ENCODE results near the gene RPP25.

The RPP25 gene

DNA sequence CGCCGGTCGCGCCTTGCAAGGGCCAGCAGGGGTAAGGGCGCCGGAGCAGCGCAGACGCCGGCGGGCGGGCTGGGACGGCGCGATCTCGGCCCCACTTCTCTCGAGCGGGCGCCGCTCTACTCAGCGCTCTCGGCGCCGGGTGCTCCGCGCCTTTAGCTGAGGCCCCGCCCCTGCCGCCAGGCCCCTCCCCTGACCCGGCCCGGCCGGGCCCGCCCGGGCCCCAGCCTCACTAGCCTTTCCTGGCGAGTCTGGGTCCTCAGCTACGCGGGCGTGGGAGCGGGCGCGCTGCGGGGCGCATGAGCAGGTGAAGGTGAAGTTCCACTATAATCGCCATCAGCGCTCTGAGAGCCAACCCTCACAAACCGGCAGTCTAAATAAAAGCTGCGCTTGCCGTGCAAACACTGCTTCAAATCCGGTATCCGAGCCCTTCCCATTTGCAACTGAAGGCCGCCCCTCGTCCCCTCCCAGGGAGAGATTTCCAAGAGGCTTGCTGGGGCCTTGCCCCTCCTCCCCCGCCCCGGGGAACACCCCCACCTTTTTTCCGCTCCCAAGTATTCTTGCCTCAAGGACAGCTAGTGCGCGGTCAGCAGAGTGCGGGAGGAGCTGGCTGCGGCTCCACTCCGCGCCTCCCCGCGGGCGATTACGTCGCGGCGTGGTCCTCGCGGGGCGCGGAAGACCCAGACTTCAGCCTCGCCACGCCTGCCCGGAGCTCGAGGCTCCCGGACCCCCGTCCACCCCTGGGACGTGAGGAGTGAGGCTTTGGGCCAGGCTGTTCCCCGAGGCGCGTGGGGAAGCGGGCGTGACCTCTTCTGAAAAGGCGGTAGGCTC is at the start of gene RPP25:
RPP25 (minus strand) TSS at position 125 of the 828 bp plus-strand sequence. CDS start 189 bp downstream, outside the sequence.
- peak; percentile 55 to 76 for DNase-seq (ENCODE audit: low read depth in 2 of 2)

GRCh38 chr15:75002398-75002797 is 45.8 kb upstream of the RPP25 start:
- no peak for DNase-seq (ENCODE audit: low read depth in 2 of 2)

DNA sequence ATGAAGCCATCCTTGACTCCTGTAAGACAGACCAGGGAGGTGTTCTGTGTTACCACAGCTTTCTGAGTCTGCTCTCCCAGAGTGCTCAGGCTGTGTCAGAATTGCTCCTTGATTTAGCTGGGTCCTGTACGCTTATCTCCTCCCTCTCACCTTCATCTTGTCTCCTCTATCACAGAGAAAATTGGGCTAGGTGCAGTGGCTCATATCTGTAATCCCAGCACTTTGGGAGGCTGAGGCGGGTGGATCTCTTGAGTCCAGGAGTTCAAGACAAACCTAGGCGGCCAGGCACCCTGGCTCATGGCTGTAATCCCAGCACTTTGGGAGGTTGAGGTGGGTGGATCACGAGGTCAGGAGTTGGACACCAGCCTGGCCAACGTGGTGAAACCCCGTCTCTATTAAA is 44.7 kb upstream of the RPP25 start:
- no peak for DNase-seq (ENCODE audit: low read depth in 2 of 2)

DNA sequence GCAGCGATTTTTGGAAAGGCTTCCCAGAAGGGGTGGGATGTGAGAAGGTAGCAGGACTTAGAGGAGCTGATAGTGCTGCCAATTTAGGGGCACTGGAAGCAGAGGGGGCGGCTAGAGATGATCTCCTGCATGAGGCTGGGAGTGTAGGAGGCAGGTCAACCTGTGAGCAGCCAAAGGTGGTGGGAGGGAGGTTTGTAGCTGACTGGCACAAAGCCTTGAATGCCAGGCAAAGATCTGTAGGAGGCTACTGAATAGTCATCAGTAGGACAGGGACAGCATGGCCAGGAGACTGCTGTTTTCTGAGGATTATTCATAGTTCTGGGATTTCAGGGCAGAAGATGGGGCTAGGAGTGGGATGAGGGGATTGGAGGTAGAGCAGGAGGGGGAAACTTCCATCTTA is 41.0 kb upstream of the RPP25 start:
- no peak for DNase-seq (ENCODE audit: low read depth in 2 of 2)

DNA sequence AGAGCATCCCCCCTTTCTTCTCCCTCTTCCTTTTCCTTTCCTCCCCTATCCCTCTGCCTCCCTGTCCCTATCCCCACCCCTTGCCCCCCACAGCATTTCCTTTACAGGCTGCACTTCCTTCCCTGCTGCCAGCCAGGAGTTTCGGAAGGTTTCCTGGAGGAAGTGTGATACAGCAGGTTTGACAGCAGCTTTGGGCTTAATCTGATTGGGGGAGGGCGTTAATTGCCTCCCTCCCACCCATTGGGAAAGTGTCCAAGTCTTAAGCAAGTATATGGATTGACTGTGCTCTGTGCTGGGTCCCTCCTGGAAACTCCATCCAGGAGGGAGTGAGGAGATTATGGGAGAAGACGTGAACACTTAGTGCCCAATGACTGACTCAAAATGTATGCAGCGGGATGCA is 40.6 kb upstream of the RPP25 start:
- no peak for DNase-seq (ENCODE audit: low read depth in 2 of 2)

DNA sequence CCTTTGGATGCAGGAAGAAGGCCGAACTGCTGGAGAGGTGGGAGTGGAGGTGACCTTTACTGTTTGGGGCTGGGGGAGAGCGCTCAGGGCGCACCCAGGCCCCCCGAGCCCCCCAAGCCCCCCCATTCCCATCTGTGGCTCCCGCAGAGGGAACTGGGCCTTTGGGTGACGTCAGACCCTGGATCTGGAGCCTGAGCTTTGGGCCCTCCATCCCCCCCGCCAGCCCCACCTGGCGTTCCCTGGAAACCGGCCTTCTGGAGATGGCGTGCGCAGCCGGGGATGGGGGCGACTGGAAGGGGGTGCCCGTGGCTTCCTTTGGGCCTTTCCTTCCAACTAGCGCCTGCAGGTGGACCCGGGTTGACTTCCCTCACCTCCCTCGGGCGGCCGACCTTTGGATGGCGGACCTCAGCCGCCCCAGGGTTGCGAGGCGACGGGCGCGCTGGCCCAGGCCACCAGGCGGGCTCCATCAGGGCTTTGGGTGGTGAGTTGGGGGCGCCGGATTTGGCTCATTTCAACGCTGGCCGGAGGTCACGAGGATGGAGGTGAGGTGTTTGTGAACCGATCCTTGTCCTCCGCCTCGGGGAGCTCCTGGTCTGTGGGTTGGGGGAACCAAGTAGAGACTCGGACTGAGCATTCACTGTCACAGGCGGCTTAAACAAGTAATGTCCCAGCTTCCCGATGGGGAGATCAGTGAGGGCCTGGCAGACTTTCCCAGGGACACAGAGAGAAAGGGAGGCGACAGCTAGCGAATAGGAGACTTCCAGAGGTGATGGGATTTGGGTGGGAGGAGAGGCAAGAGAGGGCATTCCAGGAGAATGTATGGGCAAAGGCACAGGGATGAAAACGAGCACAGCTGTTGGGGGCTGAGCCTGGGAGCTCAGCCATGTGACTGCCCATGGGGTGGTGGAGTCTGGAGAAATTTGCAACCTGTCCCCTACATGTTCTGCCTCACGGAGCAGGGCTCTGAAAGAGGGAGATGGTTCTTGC is 39.5 kb upstream of the RPP25 start:
- no peak for DNase-seq (ENCODE audit: low read depth in 2 of 2)

- DNase-seq (ENCODE audit: low read depth in 2 of 2): peak; percentile 90 to 93
Measured at GRCh38 chr15:74995182-74995778, 38.7 kb upstream of the RPP25 start, which contains the start of gene SCAMP5. TSS of gene SCAMP5 (plus strand) at chr15:74995563. CDS start at chr15:75011840, 16,277 bp downstream.

DNA sequence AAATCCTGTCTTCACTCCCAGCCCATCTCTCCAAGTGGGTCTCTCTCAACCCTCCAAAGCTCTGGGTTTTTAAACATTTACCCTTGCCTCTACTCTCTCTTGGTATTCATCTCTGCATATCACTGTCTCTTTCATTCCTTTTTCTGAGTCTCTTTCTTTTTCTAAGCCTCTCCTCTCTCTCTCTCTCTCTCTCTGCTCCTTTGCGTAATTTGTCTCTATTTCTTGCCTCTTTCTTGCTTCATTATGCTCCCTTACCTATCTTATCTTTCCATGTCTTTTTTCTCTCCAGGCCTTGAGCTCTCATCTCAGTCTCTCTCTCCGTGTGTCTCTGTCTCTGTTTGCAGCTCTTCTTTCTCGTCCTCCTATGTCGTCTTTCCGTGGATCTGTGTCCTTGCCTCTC is 38.1 kb upstream of the RPP25 start:
- DNase-seq (ENCODE audit: low read depth in 2 of 2): no peak

DNA sequence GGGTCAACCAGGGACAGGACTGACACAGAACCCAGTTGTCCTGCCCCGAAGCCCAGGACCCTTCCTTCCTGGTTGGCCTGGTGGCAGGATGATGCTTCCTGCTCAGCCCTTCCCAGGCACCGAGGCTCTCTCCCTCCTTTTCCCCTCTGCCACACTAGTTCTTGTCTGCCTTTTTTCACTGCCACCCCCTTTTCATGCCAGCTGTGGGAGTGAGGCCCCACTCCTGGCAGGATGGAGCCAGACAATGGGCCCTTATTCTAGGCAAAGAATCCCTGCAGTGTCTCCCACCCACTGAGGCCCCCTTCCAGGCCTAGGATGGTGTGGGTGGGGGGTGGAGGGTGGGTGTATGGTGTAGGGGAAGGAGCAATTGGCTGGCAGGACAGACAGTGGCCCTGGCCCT is 37.7 kb upstream of the RPP25 start:
- DNase-seq (ENCODE audit: low read depth in 2 of 2): no peak

- DNase-seq (ENCODE audit: low read depth in 2 of 2): no peak
Measured at GRCh38 chr15:74992619-74993018, 36.0 kb upstream of the RPP25 start.

DNA sequence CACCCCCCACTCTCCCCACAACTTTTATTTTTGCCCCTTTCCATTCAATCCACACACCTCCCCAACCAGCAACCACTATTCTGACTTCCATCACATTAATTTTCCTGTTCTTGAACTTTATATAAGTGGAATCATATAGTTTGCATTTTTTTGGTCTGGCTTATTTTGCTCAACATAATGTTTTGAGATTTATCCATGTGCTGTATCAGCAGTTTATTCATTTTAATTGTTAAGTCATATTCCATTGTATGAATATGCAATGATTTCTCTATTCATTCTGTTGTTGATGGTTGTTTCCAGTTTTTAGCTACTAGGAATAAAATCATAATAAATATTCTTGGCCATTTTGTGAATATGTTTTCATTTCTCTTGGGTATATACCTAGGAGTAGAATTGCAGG is 33.0 kb upstream of the RPP25 start:
- DNase-seq (ENCODE audit: low read depth in 2 of 2): no peak

DNA sequence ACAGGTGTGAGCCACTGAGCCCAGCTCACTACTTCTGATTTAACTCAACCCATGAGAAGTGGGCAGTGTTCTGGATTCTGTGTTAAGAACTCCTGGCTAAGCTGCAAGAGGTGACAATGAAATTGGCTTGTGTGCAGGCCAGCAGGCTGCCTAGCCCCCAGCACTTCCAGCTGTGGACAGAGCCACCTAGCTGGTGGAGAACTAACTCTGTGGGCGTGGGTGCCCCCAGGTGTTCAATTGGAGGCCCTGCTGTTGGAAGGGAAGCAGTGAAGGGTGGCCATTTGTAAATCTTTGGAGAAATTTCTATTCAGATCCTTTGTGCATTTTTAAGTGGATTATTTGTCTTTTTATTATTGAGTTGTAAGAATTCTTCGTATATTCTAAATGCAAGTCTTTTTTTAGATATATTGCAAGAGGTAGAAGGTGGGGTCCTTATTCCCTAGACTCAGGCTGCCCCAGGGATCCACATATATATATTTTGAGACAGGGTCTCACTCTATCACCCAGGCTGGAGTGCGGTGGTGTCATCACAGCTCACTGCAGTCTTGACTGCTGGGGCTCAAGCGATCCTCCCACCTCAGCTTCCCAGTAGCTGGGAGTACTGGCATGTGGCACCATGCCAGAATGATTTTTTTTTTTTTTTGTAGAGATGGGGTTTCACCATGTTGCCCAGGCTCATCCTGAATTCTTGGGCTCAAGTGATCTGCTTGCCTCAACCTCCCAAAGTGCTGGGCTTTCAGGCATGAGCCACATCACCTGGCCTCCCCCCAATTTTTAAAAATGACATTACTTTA is 31.6 kb upstream of the RPP25 start:
- peak in 1 of 2 donors; percentile 35 for DNase-seq (ENCODE audit: low read depth in 2 of 2)

DNA sequence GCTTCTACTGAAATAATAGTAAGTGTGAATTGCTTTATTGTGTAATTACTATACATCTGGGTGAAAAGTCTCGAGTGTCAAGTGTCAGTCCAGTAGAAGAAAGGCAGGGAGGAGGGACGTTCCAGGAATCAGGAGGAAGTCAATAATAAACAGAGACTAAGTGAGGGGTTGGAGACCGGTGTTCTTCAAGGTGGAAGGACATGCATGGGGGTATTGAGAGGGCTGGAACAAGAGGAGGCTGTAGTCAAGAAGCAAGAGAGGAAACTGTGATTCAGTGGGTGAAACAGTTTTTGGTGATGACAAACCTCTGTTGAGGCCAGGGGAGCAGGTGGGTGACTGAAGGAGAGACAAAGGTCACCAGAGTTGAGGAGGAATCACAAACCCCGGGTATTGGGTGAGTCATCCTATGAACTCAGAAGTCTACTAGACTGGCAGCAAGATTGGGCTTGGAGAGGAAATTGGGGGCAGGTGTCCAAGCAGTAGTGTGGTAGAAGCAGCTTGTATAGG is 27.2 kb upstream of the RPP25 start:
- DNase-seq (ENCODE audit: low read depth in 2 of 2): peak; percentile 63

DNA sequence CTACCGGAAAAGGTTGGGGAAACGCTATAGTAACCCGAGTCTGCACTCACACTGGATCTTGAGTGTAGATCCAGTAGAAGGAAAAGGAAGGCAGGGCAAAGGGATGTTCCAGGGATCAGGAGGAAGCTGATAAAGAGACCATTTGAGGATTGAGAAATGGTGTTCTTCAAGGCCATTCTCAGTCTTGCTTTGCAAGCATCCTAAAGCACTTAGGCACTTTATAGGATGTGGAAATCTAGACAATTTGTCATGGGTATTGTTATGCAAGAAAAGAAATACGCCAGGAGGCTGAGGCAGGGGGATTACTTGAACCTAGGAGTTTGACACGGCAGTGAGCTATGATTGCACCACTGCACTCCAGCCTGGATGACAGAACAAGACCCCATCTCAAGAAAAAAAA is 25.6 kb upstream of the RPP25 start:
- DNase-seq (ENCODE audit: low read depth in 2 of 2): no peak

DNA sequence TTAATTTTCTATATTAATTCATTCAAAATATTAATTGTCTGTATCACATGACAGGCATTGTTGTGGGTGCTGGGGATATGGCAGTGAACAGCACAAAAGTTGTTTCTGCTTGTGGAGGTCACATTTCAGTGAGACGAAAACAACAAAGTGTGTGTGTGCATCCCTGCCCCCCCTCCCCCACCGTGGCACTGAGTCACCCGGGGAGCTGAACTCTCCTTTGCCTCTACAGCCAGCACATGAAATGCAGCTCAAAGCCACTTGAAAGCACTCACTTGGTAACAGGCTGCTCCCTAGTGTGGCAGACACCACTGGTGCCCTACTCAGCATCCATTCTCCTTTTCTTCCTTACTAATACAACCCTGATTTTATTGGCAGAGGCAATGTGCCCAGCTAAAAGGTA is 21.9 kb upstream of the RPP25 start:
- DNase-seq (ENCODE audit: low read depth in 2 of 2): peak in 1 of 2 donors; percentile 56

GRCh38 chr15:74978077-74978476 is 21.5 kb upstream of the RPP25 start:
- DNase-seq (ENCODE audit: low read depth in 2 of 2): no peak

DNA sequence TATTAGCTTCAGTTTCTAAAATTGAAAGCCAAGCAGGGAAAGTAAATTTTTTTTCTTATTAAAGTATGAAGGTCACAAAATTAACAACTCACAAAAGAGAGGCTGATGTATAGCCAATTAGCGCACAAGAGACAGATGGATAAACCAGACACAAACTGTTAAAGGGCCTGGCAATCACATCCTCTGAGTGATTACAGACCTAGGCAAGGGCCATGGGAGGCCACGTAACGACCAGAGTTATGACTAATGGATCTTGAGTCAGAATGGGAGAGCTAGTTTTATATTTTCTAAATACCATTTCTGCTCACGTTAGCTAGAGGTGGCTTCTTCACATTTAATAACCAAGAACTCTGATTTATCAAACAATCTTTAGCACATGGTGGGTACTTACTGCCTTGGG is 21.0 kb upstream of the RPP25 start:
- DNase-seq (ENCODE audit: low read depth in 2 of 2): no peak

DNA sequence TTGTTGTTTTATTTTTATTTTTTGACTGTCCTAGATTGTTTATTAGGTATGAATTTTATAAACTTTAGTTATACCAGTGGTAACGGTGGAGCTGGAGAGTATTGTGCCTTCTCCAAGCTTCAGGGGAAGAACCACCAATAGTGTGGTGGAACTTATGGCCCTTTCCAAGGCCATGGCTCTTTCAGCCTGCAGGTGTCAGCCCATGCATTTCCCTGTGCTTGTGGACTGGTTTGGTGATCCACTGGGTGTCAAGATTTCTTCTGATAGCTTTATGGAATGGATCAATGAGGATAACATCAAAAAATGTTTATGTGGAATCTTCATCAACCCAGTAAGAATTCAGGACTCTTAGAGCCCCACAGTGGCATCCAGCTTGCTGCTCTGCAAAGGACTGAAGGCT is 19.6 kb upstream of the RPP25 start:
- no peak for DNase-seq (ENCODE audit: low read depth in 2 of 2)

DNA sequence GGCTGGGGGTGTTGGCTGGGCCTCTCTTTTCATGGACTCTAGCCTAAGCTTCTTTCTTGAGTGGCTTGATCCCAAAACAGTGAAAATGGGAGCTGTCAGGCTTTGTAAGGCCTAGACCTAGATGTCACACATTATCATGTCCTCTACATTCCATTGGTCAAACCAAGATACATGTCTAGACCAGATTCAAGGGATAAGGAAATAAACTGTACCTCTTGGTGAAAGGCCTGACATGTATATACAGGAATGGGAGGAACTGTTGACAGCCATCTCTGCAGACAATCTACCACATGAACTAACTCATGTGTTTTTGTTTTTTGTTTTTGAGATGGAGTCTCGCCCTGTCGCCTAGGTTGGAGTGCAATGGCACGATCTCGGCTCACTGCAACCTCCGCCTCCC is 11.1 kb upstream of the RPP25 start:
- no peak for DNase-seq (ENCODE audit: low read depth in 2 of 2)

- no peak for DNase-seq (ENCODE audit: low read depth in 2 of 2)
Measured at GRCh38 chr15:74964794-74965193, 8.2 kb upstream of the RPP25 start.

- no peak for DNase-seq (ENCODE audit: low read depth in 2 of 2)
Measured at GRCh38 chr15:74963213-74963612, 6.6 kb upstream of the RPP25 start.

Measured in stimulated activated CD4-positive, alpha-beta T cell treated with anti-CD3 and anti-CD28 coated beads, Interleukin-15, amount 100 ng/mL, for 48 hours (primary cell).